HG03558 (cell line): ENCODE measurements around the gene EXD2.

Source experiments
- ATAC-seq: cut with Tn5 transposase; IDR thresholded peaks from one replicate; pipeline ENCODE4 v1.9.1; 2021; ENCODE audit warnings: moderate number of reproducible peaks; ENCODE audit not compliant: unreplicated experiment; ENCODE audit errors: extremely low read depth

Gene EXD2

GRCh38 chr14:69246331-69246730 is 55.0 kb downstream of the EXD2 start:
- ATAC-seq, result no peak

GRCh38 chr14:69247676-69248440 is 56.6 kb downstream of the EXD2 start:
- no peak for ATAC-seq

- ATAC-seq, result no peak
Measured at GRCh38 chr14:69249603-69250002, 58.3 kb downstream of the EXD2 start.

DNA sequence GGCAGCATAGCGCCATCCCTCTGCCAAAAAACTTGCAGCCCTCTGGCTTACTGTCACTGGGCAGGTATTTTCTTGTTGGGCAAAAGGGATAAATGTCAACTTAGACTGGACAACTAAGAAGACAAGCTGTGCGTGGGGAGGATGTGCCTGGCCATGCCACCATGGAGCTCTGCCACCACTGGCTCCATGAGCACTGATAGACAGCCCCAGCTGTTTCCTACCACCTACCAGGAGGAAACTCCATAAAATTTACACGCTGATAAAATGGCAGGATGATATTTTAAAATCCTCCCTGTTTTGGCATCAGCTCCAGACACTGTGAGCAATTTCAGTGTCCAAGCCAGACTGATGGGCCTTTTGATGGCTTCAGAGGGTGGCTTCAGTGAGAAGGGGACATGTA is 61.6 kb downstream of the EXD2 start:
- no peak for ATAC-seq

DNA sequence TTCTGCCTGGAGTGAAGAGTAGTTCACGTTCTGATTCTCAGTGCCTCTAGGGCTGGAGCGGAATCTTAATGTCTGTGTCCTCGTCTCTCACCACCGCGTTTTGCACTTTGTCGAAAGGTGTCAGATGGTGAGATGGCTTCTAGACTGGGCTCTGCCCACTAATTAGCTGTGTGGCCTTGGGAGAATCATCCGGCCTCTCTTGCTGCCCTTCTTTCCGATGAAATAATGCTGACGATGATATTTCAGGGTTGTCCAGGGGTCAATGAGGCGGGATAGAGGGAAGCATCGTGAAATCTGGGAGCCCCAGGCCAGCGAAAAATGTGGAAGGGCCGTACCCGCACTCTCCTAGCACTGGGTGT is 67.8 kb downstream of the EXD2 start:
- no peak for ATAC-seq

GRCh38 chr14:69259527-69260189 is 68.4 kb downstream of the EXD2 start, which contains the start of gene GALNT16:
TSS of gene GALNT16 (plus strand) at chr14:69260158. CDS start at chr14:69260291, 133 bp downstream.
- ATAC-seq, result no peak

GRCh38 chr14:69260190-69260860 is 69.0 kb downstream of the EXD2 start:
- no peak for ATAC-seq

- ATAC-seq, result no peak
Measured at GRCh38 chr14:69260861-69261564, 69.7 kb downstream of the EXD2 start.

- ATAC-seq, result no peak
Measured at GRCh38 chr14:69261761-69262331, 70.5 kb downstream of the EXD2 start.

DNA sequence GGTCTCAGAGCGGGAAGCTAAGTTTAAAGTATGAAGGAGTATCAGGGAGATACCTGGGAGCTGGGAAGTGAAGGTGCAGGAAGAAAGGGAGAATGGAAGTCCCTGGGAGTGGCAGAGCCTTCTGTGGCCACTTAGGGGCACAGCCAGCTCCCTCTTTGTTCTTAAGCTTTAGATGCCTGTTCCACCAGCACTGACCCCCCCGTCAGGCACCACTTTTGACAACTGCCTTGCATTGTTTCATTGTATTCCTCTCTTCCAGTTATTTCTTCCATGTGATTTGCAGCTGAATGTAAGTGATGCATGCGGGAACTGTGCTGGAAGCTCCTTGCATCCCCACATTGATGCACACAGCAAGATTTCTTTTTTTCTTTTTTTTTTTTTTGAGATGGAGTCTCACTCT is 71.2 kb downstream of the EXD2 start:
- no peak for ATAC-seq

DNA sequence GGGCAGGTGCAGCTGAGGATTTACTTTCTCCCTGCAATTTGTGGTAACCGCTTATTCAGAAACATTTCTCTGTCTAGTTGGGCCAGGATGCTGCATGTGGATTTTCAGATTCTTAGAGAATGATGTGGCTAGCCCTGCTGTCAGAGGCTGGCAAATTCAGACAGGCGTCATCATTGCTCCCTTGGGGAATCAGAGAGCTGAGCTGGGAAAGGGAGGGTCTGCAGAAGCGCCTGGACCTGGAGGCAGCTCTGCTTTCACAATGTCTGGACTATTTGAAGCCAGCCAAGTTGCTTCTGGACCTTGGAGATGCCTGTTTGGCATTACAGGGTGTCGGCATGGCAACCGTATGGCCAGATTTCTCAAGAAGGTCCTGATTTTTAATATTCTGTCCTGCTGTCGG is 72.1 kb downstream of the EXD2 start:
- ATAC-seq, result no peak

DNA sequence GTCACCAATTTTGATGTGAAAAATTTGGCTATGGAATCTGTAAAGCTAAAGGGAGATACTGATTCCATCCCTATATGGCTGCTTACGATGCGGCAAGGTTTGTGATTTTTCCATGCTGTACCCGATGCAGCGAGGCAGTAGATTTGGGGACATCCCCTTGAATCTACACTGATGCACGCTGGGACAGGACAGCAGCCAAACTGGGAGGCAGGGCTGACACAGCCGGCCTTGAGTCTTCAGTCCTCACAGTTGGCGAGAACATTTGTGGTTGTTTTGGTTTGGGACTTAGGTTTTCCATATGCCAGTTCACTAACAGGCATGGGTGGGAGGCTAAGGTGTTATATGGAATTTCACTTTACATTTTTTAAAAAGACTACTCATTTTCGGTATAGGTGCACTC is 72.5 kb downstream of the EXD2 start:
- ATAC-seq, result no peak

DNA sequence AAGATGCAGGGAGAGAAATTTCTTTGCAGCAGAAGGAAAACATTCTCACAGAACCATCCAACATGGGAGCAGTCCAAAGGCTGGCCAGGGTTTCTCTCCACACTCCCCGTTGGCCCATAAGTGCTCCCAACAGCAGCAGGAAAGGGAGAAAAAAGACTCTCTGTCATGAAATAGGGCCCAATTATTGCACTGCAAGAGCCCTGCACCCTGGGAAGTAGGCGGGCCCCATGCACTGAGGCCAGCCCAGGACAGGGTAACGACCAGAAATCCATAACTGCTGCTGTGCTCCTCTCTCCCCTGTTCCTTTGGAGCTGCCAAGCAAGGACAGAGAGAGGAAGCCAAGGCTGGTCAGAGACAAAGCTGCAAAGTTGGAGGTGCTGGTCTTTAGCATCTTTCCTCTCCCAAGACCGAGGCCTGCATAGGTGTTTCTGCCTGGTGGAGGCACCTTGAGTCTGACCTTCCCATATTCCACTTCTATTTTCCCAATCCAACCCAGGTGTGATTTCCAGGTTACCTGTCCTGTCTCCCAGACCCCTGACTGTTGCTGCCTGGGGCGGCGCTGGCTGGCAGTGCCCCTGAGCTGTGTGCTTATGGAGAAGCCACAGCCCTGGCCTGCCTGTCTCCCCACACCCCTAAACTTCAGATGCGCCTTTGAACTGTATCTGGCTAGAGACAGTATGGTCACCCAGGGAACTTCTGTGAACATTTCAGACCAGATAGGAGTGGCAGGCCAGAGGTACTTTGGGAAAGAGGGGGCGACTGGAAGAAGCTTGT is 75.5 kb downstream of the EXD2 start:
- ATAC-seq, result no peak

DNA sequence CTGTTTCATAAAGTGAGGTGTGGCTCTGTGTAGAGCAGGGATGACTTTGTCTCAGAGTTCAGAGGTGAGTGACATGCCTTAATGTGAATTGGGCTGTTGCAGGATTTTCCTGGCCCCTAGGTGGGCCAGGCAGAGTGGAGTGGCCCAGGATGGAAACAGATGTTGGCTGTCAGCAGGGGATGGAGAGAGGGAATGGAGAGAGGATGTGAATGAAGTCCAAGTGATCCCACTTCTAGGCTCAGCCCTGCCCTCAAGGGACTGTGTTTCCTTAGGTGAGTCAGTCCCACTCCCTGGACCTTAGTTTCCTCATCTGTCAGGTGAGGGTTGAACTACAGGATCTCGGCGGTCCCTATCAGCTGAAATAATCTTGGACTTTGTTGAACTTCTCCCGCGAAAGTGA is 76.2 kb downstream of the EXD2 start:
- no peak for ATAC-seq

- ATAC-seq, result no peak
Measured at GRCh38 chr14:69268223-69268622, 76.9 kb downstream of the EXD2 start.

DNA sequence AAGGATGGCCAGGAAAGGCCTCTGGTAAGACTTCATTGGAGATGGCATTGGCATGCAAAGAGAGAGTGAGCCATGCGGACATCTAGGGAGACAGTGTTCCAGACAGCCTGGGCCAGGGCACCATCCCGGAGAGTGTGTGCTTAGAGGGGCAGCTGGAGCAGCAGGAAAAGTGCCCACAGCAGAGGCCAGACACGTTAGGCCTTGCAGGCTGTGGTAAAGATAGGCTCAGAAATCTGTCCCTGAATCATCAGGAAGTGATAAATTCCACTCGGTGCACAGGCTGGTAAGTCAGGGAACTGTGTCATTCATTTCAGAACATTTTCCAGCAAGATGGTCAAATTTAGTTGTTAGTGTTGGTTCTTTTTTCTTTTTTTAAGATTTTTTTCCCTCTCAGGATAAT is 77.5 kb downstream of the EXD2 start:
- no peak for ATAC-seq

GRCh38 chr14:69269381-69269780 is 78.1 kb downstream of the EXD2 start:
- no peak for ATAC-seq

GRCh38 chr14:69270097-69270496 is 78.8 kb downstream of the EXD2 start:
- no peak for ATAC-seq

GRCh38 chr14:69270795-69271708 is 79.8 kb downstream of the EXD2 start:
- no peak for ATAC-seq
